Measurements from ENCODE around the gene PARN. TPM values are rescaled to one million over a fixed set of nuclear protein-coding genes. Genes with fewer than 3 reads are reported as not detected.
A peak's percentile ranks its signal among the peaks of the same experiment; 100 is the strongest.

The PARN gene
- total and polyA plus RNA-seq, 2 experiments from 2014 or later: 32.5 to 61.3 TPM

- DNase-seq (ENCODE audit: low spot score) (no peak), ATAC-seq (no peak)
- peaks cover 24% of the 10 kb centered on the region for H3K4me1 Mint-ChIP-seq
- H3K27ac Mint-ChIP-seq: no peak overlapping the region
- H4K20me1 ChIP-seq (replicated peaks; ENCODE audit: insufficient read depth): no peaks in the 10 kb centered on the region
- H3K27me3 Mint-ChIP-seq (ENCODE audit: insufficient read depth, low read depth, poor library complexity): peaks cover 4% of the 10 kb centered on the region
- peaks cover 10% of the 10 kb centered on the region for H3K79me2 ChIP-seq (replicated peaks; ENCODE audit: insufficient read depth)
- peaks cover 20% of the 10 kb centered on the region for H3K4me1 ChIP-seq (ENCODE audit: insufficient read depth)
- TF ChIP-seq REST (IDR thresholded peaks at IDR 0.05; ENCODE audit: unreplicated experiment): no peak
- TF ChIP-seq NANOG (IDR thresholded peaks at IDR 0.05; ENCODE audit: borderline replicate concordance): no peak
- TF ChIP-seq POLR2AphosphoS5 (IDR thresholded peaks at IDR 0.05; ENCODE audit: low read depth): no peak
- TF ChIP-seq EZH2 (IDR thresholded peaks at IDR 0.05; ENCODE audit: low read depth, unreplicated experiment): no peak
- TF ChIP-seq EZH2phosphoT487 (IDR thresholded peaks at IDR 0.05; ENCODE audit: unreplicated experiment): no peak
- no peaks in the 10 kb centered on the region for H3K27me3 ChIP-seq (ENCODE audit: insufficient read depth)
- no peaks in the 10 kb centered on the region for H3K36me3 ChIP-seq (ENCODE audit: insufficient read depth)
- H3K4me2 ChIP-seq: no peak overlapping the region
- H3K9me3 Mint-ChIP-seq: no peaks in the 10 kb centered on the region
- H3K36me3 Mint-ChIP-seq (ENCODE audit: low read depth): no peaks in the 10 kb centered on the region
- H3K4me3 Mint-ChIP-seq: no peak overlapping the region
- H3K27ac ChIP-seq (ENCODE audit: low read depth): no peak overlapping the region
- no peak overlapping the region for H3K4me3 ChIP-seq
- H3K9me2 ChIP-seq (ENCODE audit: insufficient read depth): no peaks in the 10 kb centered on the region
- no peak overlapping the region for H2AFZ ChIP-seq
- no peaks in the 10 kb centered on the region for H3F3A ChIP-seq (replicated peaks; ENCODE audit: low read depth)
Measured at GRCh38 chr16:14511800-14512135, 118.3 kb downstream of the PARN start.

- no peak for ATAC-seq
- peaks cover 10% of the 10 kb centered on the region for H3K79me2 ChIP-seq (replicated peaks; ENCODE audit: insufficient read depth)
- H4K20me1 ChIP-seq (replicated peaks; ENCODE audit: insufficient read depth): no peaks in the 10 kb centered on the region
- Mint-ChIP-seq H3K4me3 (no peak overlapping the region), H3K4me1 (peaks cover 24% of the 10 kb centered on the region), H3K36me3 (ENCODE audit: low read depth) (no peaks in the 10 kb centered on the region), H3K27ac (0 out of 2 replicates have a peak overlapping the region, but pooled peaks have one; percentile 55), H3K9me3 (no peaks in the 10 kb centered on the region), H3K27me3 (ENCODE audit: insufficient read depth, low read depth, poor library complexity) (peaks cover 4% of the 10 kb centered on the region)
- no peaks in the 10 kb centered on the region for H3K27me3 ChIP-seq (ENCODE audit: insufficient read depth)
- peaks cover 20% of the 10 kb centered on the region for H3K4me1 ChIP-seq (ENCODE audit: insufficient read depth)
- no peaks in the 10 kb centered on the region for H3K9me2 ChIP-seq (ENCODE audit: insufficient read depth)
- no peaks in the 10 kb centered on the region for H3F3A ChIP-seq (replicated peaks; ENCODE audit: low read depth)
- no peak overlapping the region for H3K4me3 ChIP-seq
- DNase-seq (ENCODE audit: low spot score): no peak
- no peak overlapping the region for H2AFZ ChIP-seq
- peak overlapping the region; percentile 52; the same call in 1 of the 2 replicates for H3K27ac ChIP-seq (ENCODE audit: low read depth)
- no peaks in the 10 kb centered on the region for H3K36me3 ChIP-seq (ENCODE audit: insufficient read depth)
- H3K4me2 ChIP-seq: peak overlapping the region; percentile 2; the same call in 1 of the 2 replicates
- TF ChIP-seq NANOG (IDR thresholded peaks at IDR 0.05; ENCODE audit: borderline replicate concordance) (no peak), EZH2phosphoT487 (IDR thresholded peaks at IDR 0.05; ENCODE audit: unreplicated experiment) (no peak), ZNF462 (CRISPR knock-in tag; IDR thresholded peaks at IDR 0.05) (no peak), REST (IDR thresholded peaks at IDR 0.05; ENCODE audit: unreplicated experiment) (no peak)
Measured at GRCh38 chr16:14510939-14511799, 118.9 kb downstream of the PARN start.

Data from GM23338 (cell line).